WTC11 (cell line): ENCODE data around the gene KAZN.

Experiments
- ATF1 ChIP-seq: sonication (generic); formaldehyde crosslinking; IDR thresholded peaks from 2 replicates; pipeline ENCODE4 v1.8.1; 2023; ENCODE audit warnings: mild to moderate bottlenecking, moderate library complexity, missing genetic modification reagents
- ELF4 ChIP-seq: sonication (generic); formaldehyde crosslinking; IDR thresholded peaks from 2 replicates; pipeline ENCODE4 v1.8.1; 2022; ENCODE audit warnings: low read depth, mild to moderate bottlenecking, moderate library complexity, missing genetic modification reagents
- FOXP1 ChIP-seq: sonication (generic); formaldehyde crosslinking; IDR thresholded peaks from 2 replicates; pipeline ENCODE4 v1.8.0; 2022; ENCODE audit warnings: missing genetic modification reagents, mild to moderate bottlenecking, moderate library complexity, borderline replicate concordance
- JAZF1 ChIP-seq: fragments of 250-450 bp; sonication (Bioruptor Pico); IDR thresholded peaks from 2 replicates; pipeline ENCODE4 v1.9.0; 2021; ENCODE audit warnings: moderate library complexity, mild to moderate bottlenecking, inconsistent platforms
- JUN ChIP-seq: sonication (generic); formaldehyde crosslinking; IDR thresholded peaks from 2 replicates; pipeline ENCODE4 v1.8.0; 2023; ENCODE audit warnings: mild to moderate bottlenecking, missing genetic modification reagents
- TCF7 ChIP-seq: sonication (generic); formaldehyde crosslinking; IDR thresholded peaks from 2 replicates; pipeline ENCODE4 v1.8.0; 2022; ENCODE audit warnings: mild to moderate bottlenecking, low read depth, missing genetic modification reagents, moderate library complexity
- ZNF219 ChIP-seq: sonication (generic); formaldehyde crosslinking; IDR thresholded peaks from 2 replicates; pipeline ENCODE4 v1.8.0; 2023; ENCODE audit warnings: missing genetic modification reagents, mild to moderate bottlenecking, borderline replicate concordance
- ZNF263 ChIP-seq: sonication (generic); formaldehyde crosslinking; IDR thresholded peaks from 2 replicates; pipeline ENCODE4 v1.8.1; 2022; ENCODE audit warnings: low read depth, mild to moderate bottlenecking, moderate library complexity, missing genetic modification reagents
- TF ChIP-seq, protein P1 (sequence below): fragments of 200-600 bp; IDR thresholded peaks from 2 replicates; pipeline ENCODE4 v1.8.0; 2022; ENCODE audit warnings: antibody characterized with exemption
- TF ChIP-seq, protein P2 (sequence below): sonication (generic); formaldehyde crosslinking; IDR thresholded peaks from 2 replicates; pipeline ENCODE4 v1.8.1; 2022; ENCODE audit warnings: mild to moderate bottlenecking, moderate library complexity, missing genetic modification reagents
- TF ChIP-seq, protein P3 (sequence below): sonication (generic); formaldehyde crosslinking; IDR thresholded peaks from 2 replicates; pipeline ENCODE4 v1.8.1; 2022; ENCODE audit warnings: low read depth, mild to moderate bottlenecking, moderate library complexity, missing genetic modification reagents, borderline replicate concordance
- TF ChIP-seq, protein P4 (sequence below): sonication (generic); formaldehyde crosslinking; conservative IDR thresholded peaks from 2 replicates; pipeline ENCODE4 v1.8.1; 2022; ENCODE audit warnings: mild to moderate bottlenecking, missing genetic modification reagents
- TF ChIP-seq, protein P5 (sequence below): sonication (generic); formaldehyde crosslinking; IDR thresholded peaks from 2 replicates; pipeline ENCODE4 v1.8.1; 2023; ENCODE audit warnings: mild to moderate bottlenecking, missing genetic modification reagents, moderate library complexity
- TF ChIP-seq, protein P6 (sequence below): sonication (generic); formaldehyde crosslinking; IDR thresholded peaks from 2 replicates; pipeline ENCODE4 v1.8.0; 2022; ENCODE audit warnings: mild to moderate bottlenecking, missing genetic modification reagents

DNA sequence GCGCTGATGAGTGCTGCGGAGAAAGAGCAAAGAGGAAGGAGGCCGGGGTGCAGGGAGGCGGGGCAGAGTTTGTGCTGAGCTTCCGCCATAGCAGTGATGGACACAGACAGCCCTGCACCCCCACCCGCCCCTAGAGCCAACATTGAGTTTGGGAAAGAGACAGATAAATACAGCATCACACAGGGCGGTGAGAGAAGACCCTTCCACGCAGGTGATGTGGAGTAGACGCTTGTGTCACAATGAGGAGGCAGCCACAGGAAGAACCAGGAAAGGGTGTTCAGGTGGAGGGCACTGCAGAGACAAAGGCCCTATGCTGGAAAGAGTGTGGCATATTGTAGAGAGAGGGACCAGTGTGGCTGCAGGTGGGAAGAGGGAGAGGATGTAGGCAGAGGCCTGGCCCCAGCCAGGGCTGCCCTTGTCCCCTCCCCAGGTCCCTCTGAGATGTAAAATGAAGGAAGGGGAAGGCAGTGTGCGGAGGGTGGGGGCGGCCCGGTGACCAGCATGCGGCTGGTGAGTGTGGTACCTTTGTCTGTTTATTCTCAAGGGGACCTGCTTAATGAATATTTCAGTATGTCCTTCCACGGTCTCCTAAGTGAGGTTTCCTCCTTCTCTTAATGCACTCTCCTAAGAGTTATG, 360.7 kb downstream of the KAZN start:
- TF ChIP-seq JUN (CRISPR knock-in tag) (no peak), TCF7 (no peak), JAZF1 (CRISPR knock-in tag) (no peak), ELF4 (CRISPR knock-in tag) (no peak), ZNF263 (CRISPR knock-in tag) (no peak), ATF1 (CRISPR knock-in tag) (no peak), FOXP1 (CRISPR knock-in tag) (no peak), ZNF219 (no peak)
- TF ChIP-seq, protein P1, sequence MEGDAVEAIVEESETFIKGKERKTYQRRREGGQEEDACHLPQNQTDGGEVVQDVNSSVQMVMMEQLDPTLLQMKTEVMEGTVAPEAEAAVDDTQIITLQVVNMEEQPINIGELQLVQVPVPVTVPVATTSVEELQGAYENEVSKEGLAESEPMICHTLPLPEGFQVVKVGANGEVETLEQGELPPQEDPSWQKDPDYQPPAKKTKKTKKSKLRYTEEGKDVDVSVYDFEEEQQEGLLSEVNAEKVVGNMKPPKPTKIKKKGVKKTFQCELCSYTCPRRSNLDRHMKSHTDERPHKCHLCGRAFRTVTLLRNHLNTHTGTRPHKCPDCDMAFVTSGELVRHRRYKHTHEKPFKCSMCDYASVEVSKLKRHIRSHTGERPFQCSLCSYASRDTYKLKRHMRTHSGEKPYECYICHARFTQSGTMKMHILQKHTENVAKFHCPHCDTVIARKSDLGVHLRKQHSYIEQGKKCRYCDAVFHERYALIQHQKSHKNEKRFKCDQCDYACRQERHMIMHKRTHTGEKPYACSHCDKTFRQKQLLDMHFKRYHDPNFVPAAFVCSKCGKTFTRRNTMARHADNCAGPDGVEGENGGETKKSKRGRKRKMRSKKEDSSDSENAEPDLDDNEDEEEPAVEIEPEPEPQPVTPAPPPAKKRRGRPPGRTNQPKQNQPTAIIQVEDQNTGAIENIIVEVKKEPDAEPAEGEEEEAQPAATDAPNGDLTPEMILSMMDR, result no peak
- TF ChIP-seq, protein P2, sequence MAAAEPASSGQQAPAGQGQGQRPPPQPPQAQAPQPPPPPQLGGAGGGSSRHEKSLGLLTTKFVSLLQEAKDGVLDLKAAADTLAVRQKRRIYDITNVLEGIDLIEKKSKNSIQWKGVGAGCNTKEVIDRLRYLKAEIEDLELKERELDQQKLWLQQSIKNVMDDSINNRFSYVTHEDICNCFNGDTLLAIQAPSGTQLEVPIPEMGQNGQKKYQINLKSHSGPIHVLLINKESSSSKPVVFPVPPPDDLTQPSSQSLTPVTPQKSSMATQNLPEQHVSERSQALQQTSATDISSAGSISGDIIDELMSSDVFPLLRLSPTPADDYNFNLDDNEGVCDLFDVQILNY (CRISPR knock-in tag), result no peak
- TF ChIP-seq, protein P3, sequence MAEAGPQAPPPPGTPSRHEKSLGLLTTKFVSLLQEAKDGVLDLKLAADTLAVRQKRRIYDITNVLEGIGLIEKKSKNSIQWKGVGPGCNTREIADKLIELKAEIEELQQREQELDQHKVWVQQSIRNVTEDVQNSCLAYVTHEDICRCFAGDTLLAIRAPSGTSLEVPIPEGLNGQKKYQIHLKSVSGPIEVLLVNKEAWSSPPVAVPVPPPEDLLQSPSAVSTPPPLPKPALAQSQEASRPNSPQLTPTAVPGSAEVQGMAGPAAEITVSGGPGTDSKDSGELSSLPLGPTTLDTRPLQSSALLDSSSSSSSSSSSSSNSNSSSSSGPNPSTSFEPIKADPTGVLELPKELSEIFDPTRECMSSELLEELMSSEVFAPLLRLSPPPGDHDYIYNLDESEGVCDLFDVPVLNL (CRISPR knock-in tag), result no peak
- TF ChIP-seq, protein P4, sequence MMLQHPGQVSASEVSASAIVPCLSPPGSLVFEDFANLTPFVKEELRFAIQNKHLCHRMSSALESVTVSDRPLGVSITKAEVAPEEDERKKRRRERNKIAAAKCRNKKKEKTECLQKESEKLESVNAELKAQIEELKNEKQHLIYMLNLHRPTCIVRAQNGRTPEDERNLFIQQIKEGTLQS (CRISPR knock-in tag), result no peak
- TF ChIP-seq, protein P5, sequence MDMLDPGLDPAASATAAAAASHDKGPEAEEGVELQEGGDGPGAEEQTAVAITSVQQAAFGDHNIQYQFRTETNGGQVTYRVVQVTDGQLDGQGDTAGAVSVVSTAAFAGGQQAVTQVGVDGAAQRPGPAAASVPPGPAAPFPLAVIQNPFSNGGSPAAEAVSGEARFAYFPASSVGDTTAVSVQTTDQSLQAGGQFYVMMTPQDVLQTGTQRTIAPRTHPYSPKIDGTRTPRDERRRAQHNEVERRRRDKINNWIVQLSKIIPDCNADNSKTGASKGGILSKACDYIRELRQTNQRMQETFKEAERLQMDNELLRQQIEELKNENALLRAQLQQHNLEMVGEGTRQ (CRISPR knock-in tag), result no peak
- TF ChIP-seq, protein P6, sequence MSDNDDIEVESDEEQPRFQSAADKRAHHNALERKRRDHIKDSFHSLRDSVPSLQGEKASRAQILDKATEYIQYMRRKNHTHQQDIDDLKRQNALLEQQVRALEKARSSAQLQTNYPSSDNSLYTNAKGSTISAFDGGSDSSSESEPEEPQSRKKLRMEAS (CRISPR knock-in tag), result no peak
